HG02981 (cell line): Measurements from ENCODE around the gene SP110.
"Not testable (repeated sequence)": the region's sequence is repeated elsewhere in the genome, so short reads cannot be mapped to it uniquely, and the experiment has no call there.

Experiments used
- ATAC-seq: cut with Tn5 transposase; IDR thresholded peaks from one replicate; pipeline ENCODE4 v1.9.1; 2021; ENCODE audit warnings: mild to moderate bottlenecking, moderate library complexity; ENCODE audit not compliant: unreplicated experiment

SP110 gene

GRCh38 chr2:230129343-230129742 is 90.4 kb downstream of the SP110 start:
- ATAC-seq = no peak

GRCh38 chr2:230128623-230129342 is 91.0 kb downstream of the SP110 start:
- ATAC-seq = no peak

DNA sequence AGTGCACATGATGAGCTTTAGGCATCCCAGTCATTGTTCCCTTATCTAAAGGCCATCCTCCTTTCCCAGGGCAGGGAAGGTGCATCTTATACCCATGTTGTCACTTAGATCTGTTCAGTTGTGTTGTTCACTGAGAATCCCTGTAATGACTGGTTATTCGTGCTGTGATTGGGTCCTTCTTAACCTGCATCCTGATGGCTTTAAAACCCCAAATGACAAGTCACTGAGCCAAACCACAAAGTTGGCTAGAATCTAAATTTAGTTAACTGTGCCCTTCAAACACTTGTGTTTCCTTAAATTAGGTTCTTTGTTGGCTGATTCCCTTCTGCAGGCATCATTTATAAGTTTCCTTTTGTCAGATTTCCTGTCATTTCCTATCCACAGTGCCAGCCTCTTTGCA is 92.6 kb downstream of the SP110 start:
- ATAC-seq = no peak

DNA sequence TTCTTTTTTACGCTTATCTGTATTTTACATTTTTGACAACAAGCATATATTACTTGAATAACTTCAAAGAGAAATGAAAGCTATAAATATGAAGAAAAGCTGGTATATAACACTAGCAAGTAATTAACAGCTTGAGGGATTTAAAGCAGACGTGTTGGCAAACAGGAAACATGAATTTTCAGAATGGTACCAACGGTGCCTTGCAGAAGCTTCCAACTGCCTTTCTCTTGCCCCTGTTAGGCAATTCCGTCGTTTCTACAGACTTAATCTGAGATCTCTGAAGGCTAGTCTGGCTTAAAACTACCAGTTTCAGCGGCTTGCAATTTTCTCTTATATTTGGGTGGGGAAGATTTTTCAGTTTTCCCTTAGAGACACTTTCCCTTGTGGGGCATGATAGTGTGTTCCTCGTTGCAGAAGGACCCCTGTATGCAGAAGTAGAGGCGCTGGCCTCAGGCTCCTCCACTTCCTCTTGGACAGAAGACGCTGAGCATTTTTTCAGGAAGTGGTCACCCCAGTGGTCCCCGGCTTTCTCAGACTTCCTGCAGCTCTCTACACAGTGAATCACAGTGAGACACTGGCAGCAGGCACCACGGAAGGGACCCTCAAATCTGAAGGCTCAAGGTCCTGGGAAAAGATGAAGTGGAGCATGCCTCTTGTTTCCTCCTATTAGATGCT is 94.9 kb downstream of the SP110 start:
- peak; percentile 61 for ATAC-seq

- ATAC-seq = no peak
Measured at GRCh38 chr2:230124235-230124634, 95.5 kb downstream of the SP110 start.

DNA sequence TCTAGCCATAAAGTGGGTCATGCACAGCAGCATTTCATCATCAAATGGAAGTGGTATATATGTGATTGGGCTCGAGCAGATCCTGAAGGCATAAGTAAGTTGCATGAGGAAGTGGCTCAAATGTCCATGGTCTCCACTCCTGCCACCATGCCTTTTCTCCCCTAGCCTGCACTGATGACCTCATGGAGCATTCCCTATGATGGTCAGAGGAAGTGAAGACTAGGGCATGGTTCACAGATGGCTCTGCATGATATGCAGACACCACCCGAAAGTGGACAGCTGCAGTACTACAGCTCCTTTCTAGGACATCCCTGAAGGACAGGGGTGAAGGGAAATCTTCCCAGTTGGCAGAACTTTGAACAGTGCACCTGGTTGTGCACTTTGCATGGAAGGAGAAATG is 99.4 kb downstream of the SP110 start:
- not testable (repeated sequence) for ATAC-seq

GRCh38 chr2:230119827-230120226 is 100.0 kb downstream of the SP110 start:
- ATAC-seq = not testable (repeated sequence)
